ENCODE data around the gene C1orf226.
A peak's percentile ranks its signal among the peaks of the same experiment; 100 is the strongest.

Gene C1orf226

GRCh38 chr1:162397039-162397448 is 15.5 kb downstream of the C1orf226 start:
- H3K27ac ChIP-seq, result no peak overlapping the region; the same call in 1 of the 2 replicates
- no peak for TF ChIP-seq ZFX (IDR thresholded peaks at IDR 0.05)
- peak; percentile 14 for TF ChIP-seq CTCF (conservative IDR thresholded peaks at IDR 0.05)

GRCh38 chr1:162397943-162398560 is 16.5 kb downstream of the C1orf226 start:
- TF ChIP-seq ZFX (IDR thresholded peaks at IDR 0.05) (no peak), CTCF (conservative IDR thresholded peaks at IDR 0.05) (no peak)
- no peak overlapping the region; the same call in 1 of the 2 replicates for H3K27ac ChIP-seq

GRCh38 chr1:162398999-162399580 is 17.6 kb downstream of the C1orf226 start:
- TF ChIP-seq CTCF (conservative IDR thresholded peaks at IDR 0.05) (no peak), ZFX (IDR thresholded peaks at IDR 0.05) (no peak)
- no peak overlapping the region for H3K27ac ChIP-seq

GRCh38 chr1:162400790-162401355 is 19.3 kb downstream of the C1orf226 start:
- no peak overlapping the region for H3K27ac ChIP-seq
- TF ChIP-seq ZFX (IDR thresholded peaks at IDR 0.05) (no peak), CTCF (conservative IDR thresholded peaks at IDR 0.05) (no peak)

- TF ChIP-seq CTCF (conservative IDR thresholded peaks at IDR 0.05), result no peak
- no peak for TF ChIP-seq ZFX (IDR thresholded peaks at IDR 0.05)
- H3K27ac ChIP-seq, result no peak overlapping the region
Measured at GRCh38 chr1:162404550-162405160, 23.1 kb downstream of the C1orf226 start.

GRCh38 chr1:162405800-162406199 is 24.3 kb downstream of the C1orf226 start:
- no peak overlapping the region for H3K27ac ChIP-seq
- no peak for TF ChIP-seq ZFX (IDR thresholded peaks at IDR 0.05)
- no peak for TF ChIP-seq CTCF (conservative IDR thresholded peaks at IDR 0.05)

GRCh38 chr1:162406811-162407210 is 25.3 kb downstream of the C1orf226 start:
- no peak overlapping the region for H3K27ac ChIP-seq
- no peak for TF ChIP-seq ZFX (IDR thresholded peaks at IDR 0.05)
- TF ChIP-seq CTCF (conservative IDR thresholded peaks at IDR 0.05), result no peak

Data from C4-2B (cell line).